Endothelial cell of umbilical vein (primary cell): ENCODE results near the gene SEC62.

ENCODE experiments used
- MAX ChIP-seq: IDR thresholded peaks from 2 replicates; pipeline ENCODE4 v1.6.1; 2011; ENCODE audit not compliant: insufficient read depth, insufficient read length
- MYC ChIP-seq: IDR thresholded peaks from one replicate; pipeline ENCODE4 v1.6.1; 2011; ENCODE audit warnings: mild to moderate bottlenecking, low read depth, low read length
- POLR2AphosphoS5 ChIP-seq: IDR thresholded peaks from 2 replicates; pipeline ENCODE4 v1.6.1; 2012; ENCODE audit warnings: low read depth, mild to moderate bottlenecking, control low read depth, low read length, moderate library complexity; ENCODE audit not compliant: insufficient read depth
- TF ChIP-seq, protein P1 (sequence below), 2 donors: IDR thresholded peaks; 1 replicate in 1 of 2; 2 replicates in 1 of 2; pipeline ENCODE4 v1.5.1; 2011; ENCODE audit warnings: low read length in 2 of 2, mild to moderate bottlenecking in 2 of 2, moderate library complexity in 2 of 2, control low read depth in 1 of 2, inconsistent platforms in 1 of 2, low read depth in 1 of 2; ENCODE audit not compliant: insufficient read depth in 1 of 2; ENCODE audit errors: extremely low read depth in 1 of 2

- TF ChIP-seq, protein P1, sequence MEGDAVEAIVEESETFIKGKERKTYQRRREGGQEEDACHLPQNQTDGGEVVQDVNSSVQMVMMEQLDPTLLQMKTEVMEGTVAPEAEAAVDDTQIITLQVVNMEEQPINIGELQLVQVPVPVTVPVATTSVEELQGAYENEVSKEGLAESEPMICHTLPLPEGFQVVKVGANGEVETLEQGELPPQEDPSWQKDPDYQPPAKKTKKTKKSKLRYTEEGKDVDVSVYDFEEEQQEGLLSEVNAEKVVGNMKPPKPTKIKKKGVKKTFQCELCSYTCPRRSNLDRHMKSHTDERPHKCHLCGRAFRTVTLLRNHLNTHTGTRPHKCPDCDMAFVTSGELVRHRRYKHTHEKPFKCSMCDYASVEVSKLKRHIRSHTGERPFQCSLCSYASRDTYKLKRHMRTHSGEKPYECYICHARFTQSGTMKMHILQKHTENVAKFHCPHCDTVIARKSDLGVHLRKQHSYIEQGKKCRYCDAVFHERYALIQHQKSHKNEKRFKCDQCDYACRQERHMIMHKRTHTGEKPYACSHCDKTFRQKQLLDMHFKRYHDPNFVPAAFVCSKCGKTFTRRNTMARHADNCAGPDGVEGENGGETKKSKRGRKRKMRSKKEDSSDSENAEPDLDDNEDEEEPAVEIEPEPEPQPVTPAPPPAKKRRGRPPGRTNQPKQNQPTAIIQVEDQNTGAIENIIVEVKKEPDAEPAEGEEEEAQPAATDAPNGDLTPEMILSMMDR (IDR thresholded peaks at IDR 0.05; ENCODE audit: extremely low read depth in 1 of 2, insufficient read depth in 1 of 2, low read depth in 1 of 2, low read length in 2 of 2): no peak
- no peak for TF ChIP-seq MAX
- TF ChIP-seq MYC: no peak
- no peak for TF ChIP-seq POLR2AphosphoS5
These were observed 35.8 kb upstream of the SEC62 start for GRCh38 chr3:169930843-169931242.
